Stimulated activated CD4-positive, alpha-beta T cell treated with anti-CD3 and anti-CD28 coated beads, Interleukin-15, amount 100 ng/mL, for 24 hours (primary cell): ENCODE results near the gene MEIS3.
"Not testable (repeated sequence)": the region's sequence is repeated elsewhere in the genome, so short reads cannot be mapped to it uniquely, and the experiment has no call there.

Source experiments
- DNase-seq: peaks from one replicate; pipeline ENCODE4 v3.0.0-alpha.2; 2020

The MEIS3 gene

DNA sequence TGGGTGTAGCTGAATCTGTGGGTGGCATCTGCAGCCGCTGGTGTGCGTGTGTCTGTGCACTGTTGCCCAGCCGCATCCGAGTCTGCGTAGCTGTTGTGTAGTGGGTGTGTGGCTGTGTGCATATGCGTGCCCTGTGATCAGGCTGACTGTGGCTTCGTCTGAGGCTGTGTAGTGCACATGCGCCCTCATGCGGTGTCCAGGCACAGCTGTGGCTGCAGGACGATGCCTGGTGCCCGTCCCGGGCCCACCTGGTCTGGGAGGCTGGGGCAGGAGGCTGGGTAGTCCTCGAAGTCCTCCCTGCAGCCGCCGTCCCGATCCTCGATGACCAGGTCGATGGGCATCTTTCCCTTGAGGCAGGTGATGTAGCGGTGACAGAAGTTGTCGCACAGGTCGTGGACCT is 4.9 kb downstream of the MEIS3 start:
- DNase-seq, result no peak

DNA sequence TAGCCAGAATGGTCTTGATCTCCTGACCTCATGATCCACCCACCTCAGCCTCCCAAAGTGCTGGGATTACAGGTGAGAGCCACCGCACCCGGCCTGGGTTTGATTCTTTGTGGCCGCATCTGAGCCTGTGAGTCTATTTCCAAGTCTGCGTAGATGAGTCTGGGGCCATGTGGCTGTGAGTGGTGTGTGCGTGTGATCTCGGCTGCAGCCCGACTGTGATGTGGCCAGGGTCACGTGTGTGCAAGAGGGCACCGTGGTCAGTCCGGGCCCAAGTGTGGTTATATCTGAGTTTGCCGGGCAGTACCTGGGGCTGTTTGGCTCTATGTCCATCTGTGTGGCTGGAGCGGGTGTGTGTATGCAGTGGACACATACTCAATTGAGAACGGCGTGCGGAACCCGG is 5.4 kb downstream of the MEIS3 start:
- no peak for DNase-seq

GRCh38 chr19:47411696-47412095 is 7.6 kb downstream of the MEIS3 start:
- not testable (repeated sequence) for DNase-seq

- no peak for DNase-seq
These were observed 8.2 kb downstream of the MEIS3 start for GRCh38 chr19:47411101-47411500.

GRCh38 chr19:47408156-47408938 is 11.0 kb downstream of the MEIS3 start:
- DNase-seq, result no peak

DNA sequence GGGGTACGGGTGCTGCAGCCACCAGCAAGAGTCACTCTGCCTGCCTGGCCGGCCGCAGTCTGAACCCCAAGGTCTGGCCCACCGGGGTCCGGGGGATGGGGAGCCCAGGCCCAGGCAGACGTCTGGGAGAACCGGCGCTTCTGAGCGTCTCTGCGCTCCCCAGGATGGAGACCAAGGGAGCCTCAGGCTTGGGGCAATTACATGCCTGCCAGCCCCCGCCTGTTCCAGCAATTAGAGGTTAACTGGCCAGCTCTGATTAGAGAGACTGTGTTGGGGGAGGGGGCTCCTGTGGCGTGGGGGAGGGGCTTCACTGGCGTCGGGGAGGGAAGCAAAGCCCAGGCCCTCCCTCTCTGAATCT is 11.9 kb downstream of the MEIS3 start:
- DNase-seq, result no peak

DNA sequence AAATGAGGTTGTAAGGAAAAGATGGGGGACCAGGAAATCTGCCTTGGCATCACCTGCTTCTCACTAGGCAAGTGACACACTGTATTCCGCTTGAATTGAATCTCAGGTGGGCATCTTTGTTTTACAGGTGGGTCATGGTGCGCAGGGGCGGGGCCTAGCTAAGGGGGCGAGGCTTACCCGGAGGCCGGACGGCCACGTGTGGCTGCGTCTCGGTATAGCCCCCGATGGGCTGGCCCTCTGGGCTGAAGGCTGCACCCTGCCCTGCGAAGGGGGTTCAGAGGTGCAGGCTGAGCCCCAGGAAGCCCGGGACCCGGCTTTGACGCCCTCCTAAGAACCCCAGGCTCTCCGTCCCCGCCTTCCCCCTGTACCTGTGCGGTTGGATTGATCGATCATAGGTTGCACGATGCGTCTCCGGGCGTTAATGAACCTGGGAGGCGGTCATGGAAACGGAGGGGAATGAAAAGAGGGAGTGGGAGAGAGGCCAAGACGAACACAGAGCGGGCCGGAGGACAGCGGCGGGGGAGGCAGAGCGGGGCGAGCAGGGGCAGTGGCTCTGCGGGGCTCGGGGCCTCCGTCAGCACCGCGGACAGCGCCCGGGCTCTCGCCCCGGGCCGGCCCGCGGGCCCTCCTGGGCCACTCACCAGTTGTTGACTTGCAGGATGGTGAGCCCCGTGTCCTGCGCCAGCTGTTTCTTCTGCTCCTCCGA is 12.5 kb downstream of the MEIS3 start:
- DNase-seq, result no peak

DNA sequence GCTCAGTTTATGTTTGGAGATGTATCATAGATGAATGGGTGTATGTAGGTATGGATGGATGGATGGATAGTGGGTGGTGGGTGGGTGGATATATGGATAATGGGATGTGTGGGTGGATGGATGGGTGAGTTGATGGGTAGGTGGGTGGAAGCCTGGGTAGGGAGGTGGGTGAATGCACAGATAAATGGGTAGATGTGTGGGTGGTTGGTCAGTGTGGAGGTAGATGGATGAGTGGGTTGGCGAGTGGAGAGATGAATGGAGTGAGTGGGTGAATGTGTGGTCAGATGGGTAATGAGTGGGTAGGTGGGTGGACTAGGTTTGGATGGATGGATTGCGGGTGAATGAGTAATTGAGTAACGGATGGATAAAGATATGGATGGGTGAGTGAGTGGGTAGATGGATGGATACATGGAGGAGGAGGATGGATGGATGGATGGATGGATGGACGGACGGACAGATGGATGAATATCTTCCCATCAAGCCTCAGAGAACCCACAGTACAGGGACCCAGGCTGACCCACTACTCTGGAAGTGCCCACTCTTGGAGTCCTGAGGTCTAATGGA is 13.4 kb downstream of the MEIS3 start:
- no peak for DNase-seq

DNA sequence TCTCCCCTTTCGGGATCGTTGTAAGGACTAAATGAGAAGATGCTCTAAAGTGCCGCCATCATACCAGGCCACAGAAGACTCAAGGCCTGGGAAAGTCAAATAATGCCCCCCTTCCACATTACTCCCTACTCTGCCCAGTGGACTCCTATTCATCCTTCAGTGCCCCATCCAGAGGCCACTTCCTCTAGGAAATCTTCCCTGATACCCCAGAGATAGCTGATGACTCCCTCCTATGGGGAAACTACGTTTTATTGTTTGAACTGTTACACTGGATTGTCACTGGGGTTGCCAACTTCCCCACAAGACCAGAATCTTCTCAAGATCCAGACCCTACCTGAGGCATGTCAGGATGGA is 14.2 kb downstream of the MEIS3 start:
- DNase-seq, result no peak

- no peak for DNase-seq
These were observed 14.8 kb downstream of the MEIS3 start for GRCh38 chr19:47404334-47405196.

DNA sequence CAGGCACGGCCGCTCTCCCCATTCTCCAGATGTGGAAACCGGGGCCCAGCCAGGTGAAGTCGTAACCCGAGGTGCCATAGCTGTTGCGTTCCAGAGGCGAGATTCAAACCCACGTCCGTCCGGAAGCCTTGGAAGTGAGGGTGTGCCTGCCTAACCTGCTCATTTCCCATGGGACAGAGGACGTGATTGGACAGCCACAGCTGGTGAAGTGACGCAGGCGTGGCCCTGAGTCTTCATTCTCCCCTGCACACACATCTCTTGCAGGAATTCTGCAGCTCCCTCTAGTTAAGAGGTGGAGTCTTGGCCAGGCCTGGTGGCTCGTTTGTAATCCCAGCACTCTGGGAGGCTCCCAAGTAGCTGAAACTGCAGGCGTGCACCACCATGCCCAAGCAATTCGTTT is 16.8 kb downstream of the MEIS3 start:
- no peak for DNase-seq

- DNase-seq, result no peak
These were observed 20.4 kb downstream of the MEIS3 start for GRCh38 chr19:47398707-47399597.

- peak; percentile 88 for DNase-seq
These were observed 27.7 kb downstream of the MEIS3 start for GRCh38 chr19:47391510-47392223.

DNA sequence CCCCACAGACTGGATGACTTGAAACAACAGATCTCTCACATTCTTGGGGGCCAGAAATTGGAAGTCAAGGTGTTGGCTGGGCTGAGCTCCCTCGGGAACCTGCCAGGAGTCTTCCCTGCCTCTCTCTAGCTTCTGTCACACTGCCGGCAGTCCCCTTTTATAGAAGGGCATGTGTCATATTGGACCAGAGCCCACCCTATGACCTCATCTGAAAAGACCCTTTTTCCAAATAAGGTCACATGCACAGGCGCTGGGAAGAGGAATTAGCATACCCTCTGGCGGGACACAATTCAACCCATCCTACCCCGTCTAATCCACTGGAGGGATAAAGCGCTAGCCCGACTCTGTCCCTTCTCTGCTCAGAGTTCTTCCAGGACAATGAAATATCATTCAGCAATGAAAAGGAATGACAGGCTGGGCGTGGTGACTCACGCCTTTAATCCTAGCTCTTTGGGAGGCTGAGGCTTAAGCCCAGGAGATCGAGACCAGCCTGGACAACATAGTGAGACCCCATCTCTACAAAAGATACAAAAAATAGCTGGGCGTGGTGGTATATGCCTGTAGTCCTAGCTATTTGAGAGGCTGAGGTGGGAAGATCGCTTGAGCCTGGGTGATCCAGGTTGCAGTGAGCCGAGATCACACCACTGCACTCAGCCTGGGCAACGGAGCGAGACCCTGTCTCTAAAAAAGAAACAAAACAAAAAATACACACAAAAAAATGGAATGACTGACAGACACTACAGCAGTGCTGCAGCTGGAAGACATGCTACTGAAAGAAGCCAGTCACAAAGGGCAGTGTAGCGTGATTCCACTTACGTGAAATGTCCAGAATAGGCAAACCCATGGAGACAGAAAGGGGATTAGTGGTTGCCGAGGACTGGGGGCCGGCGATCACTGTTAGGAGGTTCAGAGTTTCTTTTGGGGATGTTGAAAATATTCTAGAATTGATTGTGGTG is 28.5 kb downstream of the MEIS3 start:
- DNase-seq, result no peak

DNA sequence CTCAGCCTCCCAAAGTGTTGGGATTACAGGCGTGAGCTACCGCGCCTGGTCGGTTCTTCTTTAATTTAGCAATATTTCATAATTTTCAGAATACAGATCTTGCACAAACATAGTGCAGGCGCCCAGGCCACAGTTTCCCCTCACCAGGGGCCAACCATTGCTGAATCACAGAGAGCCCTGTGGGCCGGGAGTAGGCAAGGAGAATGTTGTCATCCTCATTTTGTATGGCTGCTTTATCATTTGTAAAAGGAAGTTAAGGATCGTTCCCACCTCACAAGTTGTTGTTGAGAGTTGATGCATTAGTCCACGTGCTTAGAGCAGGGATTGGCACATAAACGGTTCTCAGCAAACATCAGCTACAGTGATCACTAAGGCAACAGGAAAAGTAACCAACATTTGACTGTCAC is 30.2 kb downstream of the MEIS3 start:
- no peak for DNase-seq

GRCh38 chr19:47388721-47389120 is 30.6 kb downstream of the MEIS3 start:
- not testable (repeated sequence) for DNase-seq

DNA sequence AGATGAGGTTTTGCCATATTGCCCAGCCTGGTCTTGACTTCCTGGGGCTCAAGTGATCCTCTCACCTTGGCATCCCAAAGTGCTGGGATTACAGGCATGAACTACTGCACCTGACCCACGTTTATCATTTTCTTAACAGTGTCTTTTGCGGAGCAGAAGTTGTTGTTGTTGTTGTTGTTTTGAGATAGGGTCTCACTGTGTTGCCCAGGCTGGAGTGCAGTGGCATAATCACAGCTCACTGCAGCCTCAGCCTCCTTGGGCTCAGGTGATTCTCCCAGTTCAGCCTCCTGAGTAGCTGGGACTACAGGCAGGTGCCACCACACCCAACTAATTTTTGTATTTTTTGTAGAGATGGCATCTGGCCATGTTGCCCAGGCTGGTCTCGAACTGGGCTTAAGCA is 31.7 kb downstream of the MEIS3 start:
- DNase-seq, result not testable (repeated sequence)

GRCh38 chr19:47386582-47386981 is 32.7 kb downstream of the MEIS3 start:
- not testable (repeated sequence) for DNase-seq

GRCh38 chr19:47384533-47384932 is 34.8 kb downstream of the MEIS3 start:
- not testable (repeated sequence) for DNase-seq

DNA sequence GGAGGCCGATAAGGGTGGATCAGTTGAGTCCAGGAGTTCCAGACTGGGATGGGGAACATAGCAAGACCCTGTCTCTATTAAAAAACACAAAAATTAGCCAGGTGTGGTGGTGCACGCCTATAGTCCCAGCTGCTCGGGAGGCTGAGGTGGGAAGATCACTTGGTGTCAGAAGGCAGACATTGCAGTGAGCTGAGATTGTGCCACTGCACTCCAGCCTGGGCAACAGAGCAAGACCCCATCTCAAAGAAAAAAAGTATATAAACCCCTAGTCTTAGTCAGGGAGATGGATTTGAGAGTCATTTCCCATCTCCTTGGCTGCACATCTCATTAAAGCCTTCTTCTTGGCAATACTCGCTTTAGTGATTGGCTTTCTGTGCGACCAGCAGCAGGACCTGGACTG is 35.4 kb downstream of the MEIS3 start:
- not testable (repeated sequence) for DNase-seq
